HepG2 (cell line): ENCODE results near the gene DNAJC15. TPM values are rescaled to one million over a fixed set of nuclear protein-coding genes. Genes with fewer than 3 reads are reported as not detected.

Experiments
- ATAC-seq: fragments of 200-7000 bp; cut with Tn5 transposase; 3 replicates; pipeline ENCODE4 v1.9.1; 2020; ENCODE audit warnings: mild to moderate bottlenecking, moderate library complexity
- BruUV-seq: library from RNA; stranded (reverse); fragments of 400-500 nt; replicated peaks from 2 replicates; lab custom pipeline; 2021; lab: Mats Ljungman, UMichigan
- CTCF ChIA-PET: fragments of 300-600 bp; formaldehyde crosslinking; extraction: SDS; loops from one replicate; lab custom pipeline; 2021; ENCODE audit warnings: low total read pairs, inconsistent platforms, low intra/inter-chr PET ratio; lab: Yijun Ruan, JAX
- POLR2A ChIA-PET: fragments of 350-600 bp; sonication (Branson Sonifier 250); formaldehyde crosslinking; loops from one replicate; lab custom pipeline; 2020; ENCODE audit warnings: antibody characterized with exemption, inconsistent platforms; lab: Yijun Ruan, JAX
- DNase-seq: peaks from one replicate; pipeline ENCODE4 v3.0.0-alpha.2; 2015; ENCODE audit warnings: low spot score
- FAIRE-seq: peaks from 3 replicates; lab custom pipeline; 2011; peaks lifted over from hg19 to GRCh38; lab: Jason Lieb, UNC
- H2AFZ ChIP-seq: one replicate; pipeline ENCODE4 v1.6.1; 2011; ENCODE audit warnings: low read length, inconsistent platforms
- H3K27ac ChIP-seq: fragments of 300-600 bp; 3 replicates; pipeline ENCODE4 v1.8.0; 2011; ENCODE audit warnings: mixed run types, mild to moderate bottlenecking, mixed read lengths, low read length, inconsistent platforms; ENCODE audit not compliant: insufficient read depth; ENCODE audit errors: extremely low read length
- H3K27me3 ChIP-seq, 2 experiments: fragments of 200-600 bp in 1 of 2; 2 replicates in 1 of 2; 3 replicates in 1 of 2; pipeline versions ENCODE4 v1.6.0 to v1.8.0; 2011; ENCODE audit warnings: low read length in 2 of 2, mild to moderate bottlenecking in 2 of 2, moderate library complexity in 2 of 2, inconsistent platforms in 1 of 2; ENCODE audit not compliant: insufficient read depth in 2 of 2, control insufficient read depth in 1 of 2
- H3K36me3 ChIP-seq, 2 experiments: fragments of 200-600 bp in 1 of 2; replicated peaks in 1 of 2; 2 replicates in 1 of 2; 3 replicates in 1 of 2; pipeline versions ENCODE4 v1.5.1 to v1.8.0; 2011; ENCODE audit warnings: low read length in 2 of 2, inconsistent platforms in 1 of 2; ENCODE audit not compliant: insufficient read depth in 2 of 2, control insufficient read depth in 1 of 2
- H3K4me1 ChIP-seq: 2 replicates; pipeline ENCODE4 v1.5.1; 2012; ENCODE audit warnings: low read length, inconsistent platforms; ENCODE audit not compliant: insufficient read depth
- H3K4me2 ChIP-seq: 2 replicates; pipeline ENCODE4 v1.6.0; 2011; ENCODE audit warnings: low read depth, low read length, inconsistent platforms
- H3K4me3 ChIP-seq, 3 experiments: fragments of 200-600 bp in 1 of 3; sonication (generic), shearing (Covaris generic) in 1 of 3; replicated peaks in 1 of 3; 2 replicates each; pipeline ENCODE4 v1.5.1; 2011 to 2016; ENCODE audit warnings: low read length in 3 of 3, inconsistent platforms in 2 of 3, low read depth in 2 of 3, mild to moderate bottlenecking in 2 of 3, control low read depth in 1 of 3, mixed read lengths in 1 of 3; ENCODE audit not compliant: insufficient read depth in 1 of 3
- H3K79me2 ChIP-seq: one replicate; pipeline ENCODE4 v1.6.1; 2011; ENCODE audit warnings: low read length, inconsistent platforms; ENCODE audit not compliant: insufficient read depth
- H3K9ac ChIP-seq: 2 replicates; pipeline ENCODE4 v1.6.0; 2011; ENCODE audit warnings: mild to moderate bottlenecking, low read depth, low read length, inconsistent platforms; ENCODE audit not compliant: insufficient read depth
- H3K9me3 ChIP-seq: 2 replicates; pipeline ENCODE4 v1.5.1; 2012; ENCODE audit warnings: mild to moderate bottlenecking, low read length
- H4K20me1 ChIP-seq: 2 replicates; pipeline ENCODE4 v1.6.0; 2011; ENCODE audit warnings: inconsistent platforms, mild to moderate bottlenecking, low read length, moderate library complexity; ENCODE audit not compliant: insufficient read depth
- ARNT ChIP-seq: fragments of 450-650 bp; IDR thresholded peaks from 2 replicates; pipeline ENCODE4 v1.6.1; 2017
- CREB1 ChIP-seq, 2 experiments: fragments of 450-650 bp in 1 of 2; IDR thresholded peaks; 2 replicates each; pipeline ENCODE4 v1.6.1; 2016 to 2017; ENCODE audit warnings: control low read depth in 1 of 2, mild to moderate bottlenecking in 1 of 2, missing compliant biosample characterization in 1 of 2, missing genetic modification characterization in 1 of 2
- ELF3 ChIP-seq: IDR thresholded peaks from 2 replicates; pipeline ENCODE4 v1.6.1; 2016; ENCODE audit warnings: missing genetic modification reagents, missing compliant biosample characterization
- ESRRA ChIP-seq: sonication (generic); formaldehyde crosslinking; IDR thresholded peaks from 2 replicates; pipeline ENCODE4 v1.5.1; 2020; ENCODE audit warnings: mild to moderate bottlenecking, low read depth, missing genetic modification reagents
- GATAD2A ChIP-seq: IDR thresholded peaks from 2 replicates; pipeline ENCODE4 v1.6.1; 2016
- KAT8 ChIP-seq: IDR thresholded peaks from 2 replicates; pipeline ENCODE4 v1.6.1; 2016; ENCODE audit warnings: missing genetic modification reagents, missing compliant biosample characterization
- MATR3 ChIP-seq: sonication (generic); formaldehyde crosslinking; IDR thresholded peaks from 2 replicates; pipeline ENCODE4 v1.4.0; 2020; ENCODE audit warnings: missing genetic modification reagents
- NR2F1 ChIP-seq, 2 experiments: fragments of 450-650 bp in 1 of 2; formaldehyde crosslinking in 1 of 2; IDR thresholded peaks; 2 replicates each; pipeline versions ENCODE4 v1.5.0 to v1.6.1; 2016 to 2020; ENCODE audit warnings: mild to moderate bottlenecking in 1 of 2, missing compliant biosample characterization in 1 of 2, missing genetic modification reagents in 1 of 2, moderate library complexity in 1 of 2
- NR2F6 ChIP-seq, 2 experiments: IDR thresholded peaks; 2 replicates each; pipeline ENCODE4 v1.6.1; 2016; ENCODE audit warnings: antibody characterized with exemption in 1 of 2, mild to moderate bottlenecking in 1 of 2
- POLR2AphosphoS5 ChIP-seq: IDR thresholded peaks from 2 replicates; pipeline ENCODE4 v1.6.1; 2012; ENCODE audit warnings: low read depth, low read length
- RXRB ChIP-seq: IDR thresholded peaks from 2 replicates; pipeline ENCODE4 v1.6.1; 2016; ENCODE audit warnings: borderline replicate concordance, missing genetic modification reagents, missing compliant biosample characterization
- SRF ChIP-seq: IDR thresholded peaks from 2 replicates; pipeline ENCODE4 v1.6.1; 2011; ENCODE audit warnings: mild to moderate bottlenecking, low read depth, low read length, moderate library complexity
- ZFX ChIP-seq: sonication (generic); formaldehyde crosslinking; IDR thresholded peaks from 2 replicates; pipeline ENCODE4 v1.4.0; 2020; ENCODE audit warnings: mild to moderate bottlenecking, low read depth, missing genetic modification reagents, moderate library complexity
- ZKSCAN8 ChIP-seq: IDR thresholded peaks from 2 replicates; pipeline ENCODE4 v1.6.1; 2016; ENCODE audit warnings: borderline replicate concordance, missing genetic modification reagents, missing compliant biosample characterization
- ZNF362 ChIP-seq: sonication (generic); formaldehyde crosslinking; IDR thresholded peaks from 2 replicates; pipeline ENCODE4 v1.4.0; 2020; ENCODE audit warnings: missing genetic modification reagents, mild to moderate bottlenecking, borderline replicate concordance
- ZNF563 ChIP-seq: sonication (generic); formaldehyde crosslinking; IDR thresholded peaks from 2 replicates; pipeline ENCODE4 v1.8.0; 2022; ENCODE audit warnings: mild to moderate bottlenecking, moderate library complexity, missing genetic modification reagents
- ZNF672 ChIP-seq: sonication (generic); formaldehyde crosslinking; IDR thresholded peaks from 2 replicates; pipeline ENCODE4 v1.8.1; 2022; ENCODE audit warnings: missing genetic modification reagents
- WGBS: methylation state at CpG from one replicate; pipeline ENCODE4 v1.1.6; 2017; ENCODE audit warnings: low lambda C conversion rate; 5-methylcytosine and 5-hydroxymethylcytosine counted together
- in situ Hi-C: cut with HindIII; loops from 2 replicates; pipeline ENCODE4 v1.10.0; 2017; ENCODE audit warnings: low pct_unique_long_range_greater_than_20kb; ENCODE audit not compliant: extremely low pct_ligation_motif_present
- intact Hi-C: fragments of 100-400 bp; cut with micrococcal nuclease; formaldehyde crosslinking; loops from one replicate; pipeline ENCODE4 v1.10.0; 2022; ENCODE audit not compliant: unreplicated experiment
- polyA plus RNA-seq, 8 experiments: library from polyadenylated mRNA; depleted of rRNA in 3 of 8; stranded (reverse) in 7 of 8; unstranded in 1 of 8; fragments of >200 nt; fragmentation: Illumina TruSeq in 4 of 8; extraction: Trizol in 4 of 8; gene quantifications; 2 replicates each; pipeline versions ENCODE4 v1.2.1 to v1.2.3, GENCODE V29; 2011 to 2016; ENCODE audit warnings: low read depth in 4 of 8, missing spikeins in 1 of 8, mixed read lengths in 1 of 8; ENCODE audit not compliant: insufficient read depth in 1 of 8
- total RNA-seq, 5 experiments: library from RNA; depleted of rRNA; stranded (reverse); fragments of >200 nt; fragmentation: Illumina TruSeq; extraction: Trizol; gene quantifications; 2 replicates each; pipeline ENCODE4 v1.2.3, GENCODE V29; 2016; ENCODE audit warnings: low read depth in 1 of 5
- TF ChIP-seq, protein P1 (sequence below): sonication (generic); formaldehyde crosslinking; IDR thresholded peaks from 2 replicates; pipeline ENCODE4 v1.9.0; 2021; ENCODE audit warnings: mild to moderate bottlenecking, missing genetic modification reagents

DNAJC15 gene
- total and polyA plus RNA-seq, 2 of the 13 experiments (the other 11 are each of a cell fraction or from before 2014, with no cell fraction given): 23.0 to 31.9 TPM

GRCh38 chr13:43044720-43045301 is 21.4 kb downstream of the DNAJC15 start:
- CTCF ChIA-PET: no interaction called here
- DNase-seq (peak; percentile 54), FAIRE-seq (no peak), ATAC-seq (peak; percentile 94)
- H3K36me3 ChIP-seq: 0 out of 5 replicates have a peak, but pooled peaks cover 0 to 4% of the 10 kb centered on the region in 2 experiments
- peak overlapping the region; percentile 79 for H3K4me2 ChIP-seq
- in situ Hi-C loops (no loop called here), intact Hi-C loops (no loop called here)
- H3K9ac ChIP-seq: peak overlapping the region; percentile 76
- peaks cover 60% of the 10 kb centered on the region for H3K4me1 ChIP-seq
- H2AFZ ChIP-seq: peak overlapping the region; percentile 54
- no TSS peak for BruUV-seq
- peaks cover 52% of the 10 kb centered on the region for H3K79me2 ChIP-seq
- H3K9me3 ChIP-seq: no peaks in the 10 kb centered on the region
- H3K27ac ChIP-seq: peak overlapping the region; percentile 83
- 46% methylated on average over 5 of the region's 5 CpGs for WGBS
- peak overlapping the region; percentile 26 to 58 (median 51) for H3K4me3 ChIP-seq
- POLR2A ChIA-PET: interaction anchor here (0.8 to 1.3 kb wide), 3 partner anchors 13 to 21 kb away, joined by 3 to 7 read pairs (median 7); partner anchors contain the start of gene DNAJC15
- no peaks in the 10 kb centered on the region for H4K20me1 ChIP-seq
- H3K27me3 ChIP-seq: no peaks in the 10 kb centered on the region
- TF ChIP-seq MATR3: no peak
- peak; percentile 72 for TF ChIP-seq SRF
- peak; percentile 38; the same call in 1 of the 2 replicates for TF ChIP-seq ZKSCAN8 (CRISPR knock-in tag)
- TF ChIP-seq ZNF672 (CRISPR knock-in tag): no peak
- peak; percentile 44; the same call in 1 of the 2 replicates for TF ChIP-seq ZFX (CRISPR knock-in tag)
- no peak for TF ChIP-seq CREB1 (IDR thresholded peaks at IDR 0.05)
- no peak for TF ChIP-seq CREB1 (CRISPR knock-in tag; IDR thresholded peaks at IDR 0.05)
- TF ChIP-seq ELF3 (CRISPR knock-in tag): peak; percentile 74
- peak; percentile 63 to 66; a peak in 3 of 4 replicates for TF ChIP-seq NR2F1 (CRISPR knock-in tag; IDR thresholded peaks at IDR 0.05)
- peak; percentile 54; the same call in 1 of the 2 replicates for TF ChIP-seq NR2F6 (IDR thresholded peaks at IDR 0.05)
- TF ChIP-seq NR2F6 (CRISPR knock-in tag; IDR thresholded peaks at IDR 0.05): peak; percentile 76
- 0 out of 2 replicates have a peak, but pooled peaks have one; percentile 7 for TF ChIP-seq KAT8 (CRISPR knock-in tag)
- TF ChIP-seq POLR2AphosphoS5: 0 out of 2 replicates have a peak, but pooled peaks have one; percentile 6
- TF ChIP-seq ESRRA (CRISPR knock-in tag): peak; percentile 76; the same call in 1 of the 2 replicates
- TF ChIP-seq GATAD2A: peak; percentile 6; the same call in 1 of the 2 replicates
- no peak for TF ChIP-seq ARNT
- no peak for TF ChIP-seq ZNF563
- TF ChIP-seq, protein P1, sequence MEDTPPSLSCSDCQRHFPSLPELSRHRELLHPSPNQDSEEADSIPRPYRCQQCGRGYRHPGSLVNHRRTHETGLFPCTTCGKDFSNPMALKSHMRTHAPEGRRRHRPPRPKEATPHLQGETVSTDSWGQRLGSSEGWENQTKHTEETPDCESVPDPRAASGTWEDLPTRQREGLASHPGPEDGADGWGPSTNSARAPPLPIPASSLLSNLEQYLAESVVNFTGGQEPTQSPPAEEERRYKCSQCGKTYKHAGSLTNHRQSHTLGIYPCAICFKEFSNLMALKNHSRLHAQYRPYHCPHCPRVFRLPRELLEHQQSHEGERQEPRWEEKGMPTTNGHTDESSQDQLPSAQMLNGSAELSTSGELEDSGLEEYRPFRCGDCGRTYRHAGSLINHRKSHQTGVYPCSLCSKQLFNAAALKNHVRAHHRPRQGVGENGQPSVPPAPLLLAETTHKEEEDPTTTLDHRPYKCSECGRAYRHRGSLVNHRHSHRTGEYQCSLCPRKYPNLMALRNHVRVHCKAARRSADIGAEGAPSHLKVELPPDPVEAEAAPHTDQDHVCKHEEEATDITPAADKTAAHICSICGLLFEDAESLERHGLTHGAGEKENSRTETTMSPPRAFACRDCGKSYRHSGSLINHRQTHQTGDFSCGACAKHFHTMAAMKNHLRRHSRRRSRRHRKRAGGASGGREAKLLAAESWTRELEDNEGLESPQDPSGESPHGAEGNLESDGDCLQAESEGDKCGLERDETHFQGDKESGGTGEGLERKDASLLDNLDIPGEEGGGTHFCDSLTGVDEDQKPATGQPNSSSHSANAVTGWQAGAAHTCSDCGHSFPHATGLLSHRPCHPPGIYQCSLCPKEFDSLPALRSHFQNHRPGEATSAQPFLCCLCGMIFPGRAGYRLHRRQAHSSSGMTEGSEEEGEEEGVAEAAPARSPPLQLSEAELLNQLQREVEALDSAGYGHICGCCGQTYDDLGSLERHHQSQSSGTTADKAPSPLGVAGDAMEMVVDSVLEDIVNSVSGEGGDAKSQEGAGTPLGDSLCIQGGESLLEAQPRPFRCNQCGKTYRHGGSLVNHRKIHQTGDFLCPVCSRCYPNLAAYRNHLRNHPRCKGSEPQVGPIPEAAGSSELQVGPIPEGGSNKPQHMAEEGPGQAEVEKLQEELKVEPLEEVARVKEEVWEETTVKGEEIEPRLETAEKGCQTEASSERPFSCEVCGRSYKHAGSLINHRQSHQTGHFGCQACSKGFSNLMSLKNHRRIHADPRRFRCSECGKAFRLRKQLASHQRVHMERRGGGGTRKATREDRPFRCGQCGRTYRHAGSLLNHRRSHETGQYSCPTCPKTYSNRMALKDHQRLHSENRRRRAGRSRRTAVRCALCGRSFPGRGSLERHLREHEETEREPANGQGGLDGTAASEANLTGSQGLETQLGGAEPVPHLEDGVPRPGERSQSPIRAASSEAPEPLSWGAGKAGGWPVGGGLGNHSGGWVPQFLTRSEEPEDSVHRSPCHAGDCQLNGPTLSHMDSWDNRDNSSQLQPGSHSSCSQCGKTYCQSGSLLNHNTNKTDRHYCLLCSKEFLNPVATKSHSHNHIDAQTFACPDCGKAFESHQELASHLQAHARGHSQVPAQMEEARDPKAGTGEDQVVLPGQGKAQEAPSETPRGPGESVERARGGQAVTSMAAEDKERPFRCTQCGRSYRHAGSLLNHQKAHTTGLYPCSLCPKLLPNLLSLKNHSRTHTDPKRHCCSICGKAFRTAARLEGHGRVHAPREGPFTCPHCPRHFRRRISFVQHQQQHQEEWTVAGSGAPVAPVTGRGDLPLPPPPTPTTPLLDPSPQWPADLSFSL: no peak
- TF ChIP-seq ZNF362: peak; percentile 70; the same call in 1 of the 2 replicates
- 0 out of 2 replicates have a peak, but pooled peaks have one; percentile 19 for TF ChIP-seq RXRB (CRISPR knock-in tag)
